NCI-H526 (cell line): ENCODE results near the gene GEN1.

Experiments used
- DNase-seq, 2 experiments: peaks; one replicate each; lab custom pipeline; 2025; lab: John Stamatoyannopoulos, UW

The GEN1 gene, protein sequence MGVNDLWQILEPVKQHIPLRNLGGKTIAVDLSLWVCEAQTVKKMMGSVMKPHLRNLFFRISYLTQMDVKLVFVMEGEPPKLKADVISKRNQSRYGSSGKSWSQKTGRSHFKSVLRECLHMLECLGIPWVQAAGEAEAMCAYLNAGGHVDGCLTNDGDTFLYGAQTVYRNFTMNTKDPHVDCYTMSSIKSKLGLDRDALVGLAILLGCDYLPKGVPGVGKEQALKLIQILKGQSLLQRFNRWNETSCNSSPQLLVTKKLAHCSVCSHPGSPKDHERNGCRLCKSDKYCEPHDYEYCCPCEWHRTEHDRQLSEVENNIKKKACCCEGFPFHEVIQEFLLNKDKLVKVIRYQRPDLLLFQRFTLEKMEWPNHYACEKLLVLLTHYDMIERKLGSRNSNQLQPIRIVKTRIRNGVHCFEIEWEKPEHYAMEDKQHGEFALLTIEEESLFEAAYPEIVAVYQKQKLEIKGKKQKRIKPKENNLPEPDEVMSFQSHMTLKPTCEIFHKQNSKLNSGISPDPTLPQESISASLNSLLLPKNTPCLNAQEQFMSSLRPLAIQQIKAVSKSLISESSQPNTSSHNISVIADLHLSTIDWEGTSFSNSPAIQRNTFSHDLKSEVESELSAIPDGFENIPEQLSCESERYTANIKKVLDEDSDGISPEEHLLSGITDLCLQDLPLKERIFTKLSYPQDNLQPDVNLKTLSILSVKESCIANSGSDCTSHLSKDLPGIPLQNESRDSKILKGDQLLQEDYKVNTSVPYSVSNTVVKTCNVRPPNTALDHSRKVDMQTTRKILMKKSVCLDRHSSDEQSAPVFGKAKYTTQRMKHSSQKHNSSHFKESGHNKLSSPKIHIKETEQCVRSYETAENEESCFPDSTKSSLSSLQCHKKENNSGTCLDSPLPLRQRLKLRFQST

DNA sequence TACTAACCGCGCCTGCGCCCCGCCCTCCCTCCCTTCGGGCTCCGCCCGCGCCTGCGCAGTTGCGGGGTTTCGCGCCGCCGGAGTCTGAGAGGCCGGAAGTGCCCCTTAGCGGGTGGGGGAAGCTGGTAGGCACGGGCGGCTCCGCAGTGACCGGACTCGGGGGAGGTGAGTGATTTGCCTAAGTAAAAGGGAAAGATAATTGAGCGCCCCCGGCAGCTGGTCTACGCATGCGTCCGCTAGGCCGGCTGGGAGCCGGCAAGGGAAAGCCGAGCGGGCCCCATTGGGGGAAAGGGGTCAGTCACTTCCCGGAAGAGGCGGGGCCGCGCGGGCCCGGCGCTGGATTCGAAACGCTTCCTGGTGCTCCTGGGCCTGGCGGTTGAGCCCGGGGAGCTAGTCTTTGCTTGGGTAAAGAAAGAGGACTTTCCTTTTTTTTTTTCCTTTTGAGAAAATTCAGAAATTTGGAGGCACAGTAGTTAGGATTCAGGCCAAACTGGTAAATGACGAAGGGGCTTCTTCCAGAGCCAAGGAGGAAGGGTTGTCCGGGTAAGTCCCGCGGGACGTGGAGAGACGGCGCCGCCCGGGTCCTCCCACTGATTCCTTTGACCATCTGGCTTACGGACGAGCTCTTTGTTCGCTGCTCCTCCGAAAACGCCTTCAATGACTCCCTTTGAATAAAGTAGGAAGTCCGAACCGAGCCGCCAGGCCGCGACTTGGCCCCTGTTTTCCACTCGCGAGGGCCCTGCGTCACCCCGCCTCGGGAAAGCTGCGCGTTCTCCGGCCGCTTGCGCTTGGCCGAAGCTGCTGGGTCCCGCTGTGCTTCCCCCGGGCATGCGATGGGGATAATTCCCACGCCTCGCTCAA, at the start of gene GEN1, which contains the start of gene SMC6:
TSS of gene GEN1 (plus strand) at position 336 of the 861 bp plus-strand sequence. CDS start 5,806 bp downstream, outside the sequence.
TSS of gene SMC6 (minus strand) at position 8 of the 861 bp plus-strand sequence. CDS start 7,864 bp downstream, outside the sequence.
- peak; percentile 96 to 98 for DNase-seq

DNA sequence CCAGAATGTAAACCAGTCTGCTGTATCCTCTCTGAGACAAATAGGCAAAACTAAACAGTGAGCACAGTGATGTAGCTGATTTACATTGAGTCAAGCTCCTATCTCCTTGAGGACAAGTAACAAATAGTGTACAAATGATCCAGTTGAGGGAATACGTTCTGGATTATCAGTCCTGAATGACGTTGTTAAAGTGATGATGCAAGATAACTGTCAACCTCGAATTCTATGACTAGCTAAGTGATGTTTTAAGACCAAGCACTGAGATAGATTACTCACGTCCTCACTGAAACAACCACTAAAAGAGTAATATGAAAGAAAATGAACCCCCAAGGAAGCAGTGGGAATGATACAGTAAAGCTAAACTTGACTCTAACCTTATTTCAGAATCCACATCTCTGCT, 47.1 kb upstream of the GEN1 start:
- no peak for DNase-seq

DNA sequence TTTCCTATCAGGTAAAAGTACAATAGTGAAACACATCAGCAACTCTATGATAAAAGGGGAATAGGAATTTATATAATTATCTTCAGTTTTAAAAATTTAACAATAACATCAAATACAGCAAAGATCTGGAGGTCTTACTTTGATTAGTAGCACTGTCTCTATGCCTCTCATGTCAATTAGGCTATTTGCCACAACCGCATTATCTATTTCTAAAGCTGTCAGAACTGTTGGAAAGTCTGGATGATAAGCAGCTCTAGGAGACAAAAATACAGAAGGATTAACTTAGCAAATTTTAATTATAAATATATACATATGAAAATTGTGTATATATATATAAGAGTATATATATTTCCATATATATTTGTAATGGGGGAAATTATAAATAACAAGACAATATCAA, 45.4 kb upstream of the GEN1 start:
- no peak for DNase-seq

DNA sequence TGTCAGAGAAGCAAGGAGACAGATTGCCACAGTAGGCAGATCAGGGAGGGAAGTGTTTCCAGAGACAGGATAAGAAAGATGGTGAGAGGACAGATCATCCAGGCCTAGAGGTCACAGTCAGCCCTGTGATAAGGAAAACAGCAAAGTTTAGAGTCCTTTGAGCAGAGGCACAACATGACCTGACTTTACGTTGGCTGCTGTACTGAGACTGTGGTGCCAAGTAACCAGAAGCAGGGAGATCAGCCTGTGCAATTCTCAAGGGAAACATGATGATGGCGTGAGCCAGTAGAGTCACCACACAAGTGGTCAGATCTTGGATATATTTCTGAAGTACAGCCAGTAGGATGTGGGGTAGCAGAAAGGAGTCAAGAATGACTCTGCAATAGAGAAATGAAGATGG, 44.0 kb upstream of the GEN1 start:
- DNase-seq = no peak

DNA sequence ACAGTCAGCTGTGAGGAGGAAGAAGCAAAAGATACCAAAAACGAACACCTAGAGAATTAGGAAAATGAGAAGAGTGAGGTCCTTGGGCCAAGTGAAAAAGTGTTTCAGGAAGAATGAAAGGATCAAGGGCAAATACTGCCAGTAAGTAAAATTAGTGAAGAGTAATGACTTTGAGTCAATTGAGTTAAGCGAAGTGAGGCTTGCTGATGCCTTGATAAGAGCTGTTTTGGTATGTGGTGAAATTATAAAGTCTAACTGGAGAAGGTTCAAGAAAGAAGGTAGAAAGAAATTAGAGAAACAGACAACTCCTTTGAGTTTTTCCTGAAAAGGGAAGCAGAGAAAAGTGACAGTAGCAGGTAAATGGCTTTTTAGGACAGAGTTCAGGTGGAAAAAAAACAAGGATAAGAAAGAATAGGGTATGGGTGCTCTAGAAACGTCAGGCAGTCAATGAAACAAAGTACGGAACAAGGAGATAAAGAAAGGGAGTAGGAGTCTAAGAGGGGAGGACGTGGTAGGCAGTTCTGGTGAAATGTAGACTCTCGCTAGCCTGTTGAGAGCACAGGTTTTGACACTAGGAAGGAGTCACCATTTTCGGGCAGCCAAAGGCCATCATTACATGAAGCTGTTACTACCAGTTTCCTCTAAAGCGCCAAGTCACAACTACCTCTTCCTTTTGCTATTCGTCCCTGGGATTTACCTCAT, 43.2 kb upstream of the GEN1 start:
- no peak for DNase-seq

DNA sequence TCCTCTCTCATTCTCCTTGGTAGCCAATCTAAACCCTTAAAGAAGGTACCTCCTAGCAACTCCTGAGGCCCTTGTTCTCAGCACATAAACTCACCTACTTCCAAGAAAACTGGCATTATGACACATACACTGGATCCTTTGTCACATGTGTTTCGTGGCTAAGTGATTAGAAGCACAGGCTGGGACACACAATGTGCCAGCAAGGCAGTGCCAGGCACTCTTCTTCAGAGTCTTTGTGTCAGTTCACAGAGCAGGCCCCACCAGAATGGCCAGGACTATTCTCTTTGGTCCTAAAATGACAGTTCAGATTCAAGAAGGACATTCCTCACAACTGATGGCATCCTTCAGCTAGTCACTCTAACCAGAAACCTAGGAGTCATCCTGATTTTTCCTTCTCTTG, 40.6 kb upstream of the GEN1 start:
- no peak for DNase-seq

DNA sequence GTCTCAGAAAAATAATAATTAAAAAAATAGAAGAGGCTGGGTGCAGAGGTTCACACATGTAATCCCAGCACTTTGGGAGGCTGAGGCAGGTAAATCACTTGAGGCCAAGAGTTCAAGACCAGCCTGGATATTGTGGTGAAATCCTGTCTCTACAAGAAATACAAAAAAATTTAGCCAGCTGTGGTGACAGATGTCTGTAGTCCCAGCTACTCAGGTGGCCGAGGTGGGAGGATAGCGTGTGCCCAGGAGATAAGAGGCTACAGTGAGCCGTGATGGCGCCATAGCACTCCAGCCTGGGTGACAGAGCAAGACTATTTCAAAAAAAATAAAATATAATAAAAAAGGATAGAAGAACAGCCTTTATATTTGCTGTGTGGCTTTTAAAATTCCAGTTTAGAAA, 36.3 kb upstream of the GEN1 start:
- DNase-seq = no peak

DNA sequence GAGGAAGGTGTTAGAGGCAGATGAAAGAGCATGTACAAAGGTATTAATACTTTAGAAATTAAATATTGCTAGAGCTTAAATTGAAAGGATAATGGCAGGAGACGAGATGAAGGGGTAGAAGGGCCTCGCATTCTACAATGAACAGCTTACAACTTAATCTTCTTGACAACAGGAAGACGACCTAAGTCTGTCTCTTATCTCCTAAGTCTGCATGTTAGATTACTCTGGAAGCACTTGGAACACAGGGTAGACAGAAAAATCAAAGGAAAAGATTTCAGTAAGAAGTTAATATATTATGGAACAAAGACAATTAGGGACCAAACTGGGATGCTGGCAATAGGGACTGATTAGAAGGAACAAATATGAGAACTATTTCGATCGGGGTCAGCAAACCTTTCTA, 35.2 kb upstream of the GEN1 start:
- DNase-seq = no peak

DNA sequence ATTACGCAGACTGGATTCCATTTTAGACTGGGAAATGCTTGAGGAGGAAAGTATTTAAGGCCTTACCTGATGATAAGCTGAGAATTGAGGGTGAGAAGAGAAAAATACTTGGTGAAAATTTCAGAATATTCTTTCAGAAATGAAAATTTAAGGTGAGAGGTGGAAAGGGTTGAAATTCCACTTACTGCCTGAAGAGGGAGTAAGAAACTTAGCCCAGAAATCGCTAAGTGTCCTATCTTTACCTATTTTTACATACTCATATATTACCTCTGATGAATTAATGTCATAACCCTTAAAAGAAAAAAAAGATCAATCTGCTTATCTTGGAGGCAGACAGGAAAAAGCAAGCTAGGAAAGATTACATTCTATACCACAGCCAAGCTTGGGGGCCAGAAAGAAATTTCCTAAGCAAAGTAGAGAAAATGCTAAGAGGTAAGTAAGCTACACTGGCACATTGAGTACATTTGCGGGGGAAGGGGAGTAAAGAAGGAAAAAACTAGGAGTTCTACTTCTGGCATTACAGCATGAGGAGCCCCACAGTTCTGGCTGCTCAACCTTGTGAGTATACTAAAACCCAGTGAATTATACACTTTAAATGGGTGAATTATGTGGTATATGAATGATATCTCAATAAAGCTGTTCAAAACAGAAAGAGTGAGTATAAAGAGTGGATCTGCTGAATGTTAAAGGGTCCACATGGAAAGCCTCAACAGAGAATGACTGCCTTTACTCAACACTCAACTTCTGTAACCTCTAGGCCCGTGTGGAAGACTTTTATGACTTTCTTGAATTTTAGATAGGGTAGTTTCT, 34.2 kb upstream of the GEN1 start:
- peak in 1 of 2 experiments; percentile 40 for DNase-seq

DNA sequence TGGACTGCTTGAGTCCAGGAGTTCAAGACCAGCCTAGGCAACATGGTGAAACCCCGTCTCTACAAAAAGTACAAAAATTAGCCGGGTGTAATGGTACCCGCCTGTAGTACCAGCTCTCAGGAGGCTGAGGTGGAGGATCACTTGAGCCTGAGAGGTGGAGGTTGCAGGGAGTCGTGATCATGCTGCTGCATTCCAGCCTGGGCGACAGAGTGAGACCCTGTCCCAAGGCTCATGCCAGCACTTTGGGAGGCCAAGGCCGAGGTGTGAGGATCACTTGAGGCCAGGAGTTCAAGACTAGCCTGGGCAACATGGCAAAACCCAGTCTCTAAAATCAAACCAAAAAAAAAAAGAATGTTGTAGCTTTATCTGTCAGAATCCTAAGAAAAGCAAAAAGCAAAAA, 25.7 kb upstream of the GEN1 start:
- no peak for DNase-seq

DNA sequence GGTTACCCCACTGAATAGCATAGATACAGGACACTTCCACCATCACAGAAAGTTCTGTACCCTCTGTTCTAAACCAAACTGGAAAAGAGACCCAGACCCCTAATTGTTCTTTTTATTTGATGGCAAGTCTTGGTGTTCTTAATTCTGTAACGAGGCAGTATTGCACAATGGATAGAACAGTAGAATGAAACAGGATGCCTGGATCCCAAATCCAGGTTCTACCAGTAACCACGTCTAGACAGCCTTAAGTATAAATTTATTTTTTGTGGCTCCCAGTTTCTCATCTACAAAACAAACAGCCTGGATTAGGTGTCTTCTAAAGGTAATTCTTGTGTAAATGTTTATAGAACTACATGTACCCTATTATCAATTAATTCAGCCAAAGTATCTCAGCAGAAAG, 24.1 kb upstream of the GEN1 start:
- DNase-seq = no peak

DNA sequence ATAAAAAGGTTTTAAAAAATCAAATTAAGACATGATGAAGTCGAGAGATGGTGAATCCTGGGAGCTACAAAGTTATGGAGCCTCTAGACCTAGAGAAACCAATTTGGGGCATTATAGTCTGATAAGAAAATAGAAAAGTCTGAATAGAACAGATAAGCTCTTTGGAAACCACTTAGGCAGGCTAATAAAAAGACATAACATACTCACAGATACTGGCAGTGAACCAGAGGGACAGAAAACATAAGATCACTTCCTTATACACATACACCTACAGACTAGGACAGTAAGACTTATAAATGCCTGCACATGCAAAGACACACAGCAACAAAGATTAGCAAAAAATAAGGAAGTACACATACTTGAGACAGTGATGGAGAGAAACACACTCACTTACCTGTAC, 20.3 kb upstream of the GEN1 start:
- no peak for DNase-seq

DNA sequence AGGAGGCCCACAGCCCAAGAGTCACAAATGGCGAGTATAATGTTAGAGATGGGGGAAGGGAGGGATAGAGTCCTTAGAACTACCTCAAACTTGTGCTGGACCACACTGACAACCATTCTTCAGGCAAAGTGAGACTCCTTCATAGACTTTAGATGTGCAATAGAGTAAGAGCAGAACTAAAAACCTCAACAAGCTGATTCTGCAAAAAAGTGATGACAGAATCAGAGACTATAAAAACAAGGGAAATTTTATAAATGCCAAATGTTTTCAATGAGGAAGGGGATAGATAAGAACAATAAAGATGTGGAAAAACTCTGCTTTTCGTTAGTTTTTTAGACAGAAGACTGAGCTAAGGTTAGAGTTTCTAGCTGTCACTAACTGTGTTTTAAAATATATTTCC, 18.1 kb upstream of the GEN1 start:
- DNase-seq = no peak

DNA sequence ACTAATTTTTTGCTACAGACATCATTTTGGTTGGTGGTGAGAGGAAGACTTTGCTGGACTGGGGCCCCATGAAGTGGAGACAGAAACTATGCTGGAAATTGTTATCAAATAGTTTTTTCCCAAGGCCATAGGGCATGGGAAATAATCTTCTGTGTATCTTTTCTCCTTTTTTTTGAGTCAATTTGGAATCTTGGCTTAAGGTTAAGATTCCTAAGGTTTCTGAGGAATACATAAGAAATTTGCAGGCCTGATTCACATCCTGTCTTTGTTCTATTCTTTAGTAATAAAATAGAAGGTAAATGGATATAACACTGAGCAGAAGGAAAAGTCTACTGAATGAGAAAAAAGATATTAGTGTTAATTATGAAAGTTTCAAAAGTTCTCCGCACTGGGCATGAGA, 16.9 kb upstream of the GEN1 start:
- DNase-seq = no peak

DNA sequence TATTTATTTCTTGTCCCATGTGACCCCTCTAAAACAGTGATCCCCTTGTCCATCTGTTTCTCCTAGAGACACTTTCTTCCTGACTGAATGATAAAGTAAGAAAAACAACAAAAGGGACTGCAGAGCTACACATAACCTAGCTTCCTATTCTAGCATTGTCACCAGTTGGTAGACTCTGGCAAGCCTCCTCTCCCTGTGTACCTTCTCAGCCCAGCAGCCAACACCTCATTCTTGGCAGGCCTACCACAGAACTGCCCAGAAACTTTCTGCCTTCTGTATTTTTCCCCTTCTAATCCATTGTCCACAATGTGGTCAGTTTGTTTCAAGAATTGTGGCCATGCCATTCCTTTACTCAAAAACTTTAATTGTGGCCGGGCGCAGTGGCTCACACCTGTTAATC, 13.7 kb upstream of the GEN1 start:
- DNase-seq = no peak

DNA sequence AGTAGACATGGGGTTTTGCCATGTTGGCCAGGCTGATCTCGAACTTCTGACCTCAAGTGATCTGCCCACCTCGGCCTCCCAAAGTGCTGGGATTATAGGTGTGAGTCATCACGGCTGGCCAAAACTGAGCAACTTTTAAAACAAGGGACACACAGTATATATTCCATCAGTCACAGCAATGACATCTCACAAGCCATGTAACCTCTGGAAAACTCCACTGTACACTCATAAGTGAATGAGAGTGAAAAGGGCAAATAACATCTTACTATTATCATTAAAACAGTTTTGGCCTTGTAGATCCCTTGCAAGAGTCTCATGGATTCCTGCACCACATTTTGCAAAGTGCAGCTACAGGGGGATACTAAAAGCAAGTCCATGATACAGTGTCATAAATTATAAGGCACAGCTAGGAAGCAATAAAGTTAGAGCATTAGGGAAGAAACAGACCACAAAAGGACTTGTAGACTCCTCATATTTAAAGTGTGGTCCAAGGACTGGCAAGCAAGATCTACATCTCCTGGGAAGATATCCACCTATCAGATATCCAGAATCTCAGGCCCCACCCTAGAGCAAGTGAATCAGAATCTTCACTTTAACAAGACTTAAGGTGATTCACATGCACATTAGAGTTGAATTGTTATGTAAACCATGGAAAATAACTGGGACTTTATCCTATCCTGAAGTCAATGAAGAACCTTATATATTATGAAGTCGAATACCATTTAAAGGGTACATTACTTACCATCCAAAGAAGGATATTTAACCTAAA, 6.1 kb upstream of the GEN1 start:
- no peak for DNase-seq

DNA sequence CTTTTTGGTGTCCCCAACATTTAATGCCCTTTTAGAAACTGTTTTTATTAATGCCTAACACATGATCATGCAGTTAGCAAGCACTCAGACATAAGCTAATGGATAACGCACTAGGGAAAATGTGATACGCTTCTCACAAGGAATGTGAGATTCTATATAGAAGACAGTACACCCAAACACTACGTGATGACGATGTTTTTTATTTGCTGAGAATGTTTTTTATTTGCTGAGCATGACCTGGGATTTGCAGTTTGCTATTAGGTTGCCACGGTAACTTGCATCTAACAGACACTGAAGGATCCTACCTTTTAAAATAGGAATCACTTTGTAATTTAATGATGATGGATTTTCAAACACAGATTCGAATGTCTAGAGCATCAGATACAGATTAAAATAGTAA, 5.2 kb upstream of the GEN1 start:
- DNase-seq = no peak

DNA sequence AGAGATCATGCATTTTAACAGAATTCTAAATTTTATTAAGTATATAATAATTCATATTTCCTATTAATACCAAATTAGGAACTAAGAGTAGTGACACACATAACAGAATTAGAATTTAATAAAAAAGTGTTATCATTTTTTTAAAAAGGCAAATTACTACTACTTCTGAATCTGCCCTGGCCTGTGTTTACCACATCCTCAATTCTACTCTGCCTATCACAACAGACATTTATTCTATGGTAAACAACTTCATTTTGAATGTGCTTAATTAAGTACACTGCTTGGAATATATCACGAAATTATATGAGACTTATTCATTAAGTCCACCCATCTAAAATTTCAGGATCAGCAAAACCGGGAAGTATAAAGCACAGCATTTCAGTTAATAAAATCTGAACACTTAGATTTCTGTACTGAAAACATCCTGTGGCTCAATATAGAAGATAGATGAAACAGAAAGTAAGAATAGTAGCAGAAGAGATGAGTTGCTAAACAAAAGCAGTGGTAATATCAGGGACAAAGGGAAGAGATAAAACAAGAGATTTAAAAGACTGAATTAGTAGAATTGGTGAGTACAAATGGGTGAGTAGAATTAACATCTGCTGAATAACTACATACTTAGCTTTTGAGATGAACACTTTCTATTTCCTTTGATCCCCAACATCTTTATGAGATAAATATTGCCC, 4.0 kb upstream of the GEN1 start:
- DNase-seq = no peak

DNA sequence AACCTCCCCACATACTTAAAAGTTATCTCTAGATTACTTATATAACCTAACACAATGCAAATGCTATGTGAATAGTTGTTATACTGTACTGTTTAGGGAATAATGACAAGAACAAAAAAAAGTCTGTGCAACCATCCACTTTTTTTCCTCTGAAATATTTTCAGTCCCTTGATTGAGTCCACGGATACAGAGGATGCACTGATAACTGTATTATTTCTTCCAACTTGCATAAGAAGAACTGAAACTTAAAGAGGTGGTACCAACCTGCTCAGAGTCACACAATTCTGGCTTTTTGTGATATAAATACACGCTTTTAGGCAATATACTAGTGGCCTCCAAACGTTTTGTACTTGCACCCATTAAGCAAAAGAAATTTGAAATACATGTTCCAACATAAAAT, 1.7 kb upstream of the GEN1 start:
- DNase-seq = no peak
